ENCODE results near the gene MCF2L.

DNA sequence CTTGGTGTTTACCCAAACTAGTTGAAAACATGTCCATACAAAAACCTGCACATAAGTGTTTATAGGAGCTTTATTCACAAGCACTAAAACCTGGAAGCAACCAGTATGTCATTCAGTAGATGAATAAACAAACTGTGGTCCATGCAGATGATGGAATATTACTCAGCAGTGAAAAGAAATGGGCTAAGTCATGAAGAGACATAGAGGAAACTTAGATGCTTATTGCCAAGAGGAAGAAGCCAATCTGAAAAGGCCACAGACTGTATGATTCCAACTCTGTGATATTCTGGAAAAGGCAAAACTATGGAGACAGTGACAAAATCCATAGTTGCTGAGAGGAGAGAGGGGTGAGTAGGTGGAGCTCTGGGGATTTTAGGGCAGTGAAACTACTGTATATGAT lies 38.8 kb upstream of the MCF2L start:
- no peak for TF ChIP-seq SIN3A (IDR thresholded peaks at IDR 0.05; ENCODE audit: borderline replicate concordance, insufficient read depth, low read length)
- TF ChIP-seq POLR2AphosphoS5 (IDR thresholded peaks at IDR 0.05; ENCODE audit: low read depth, low read length): no peak
- TF ChIP-seq, protein P1, sequence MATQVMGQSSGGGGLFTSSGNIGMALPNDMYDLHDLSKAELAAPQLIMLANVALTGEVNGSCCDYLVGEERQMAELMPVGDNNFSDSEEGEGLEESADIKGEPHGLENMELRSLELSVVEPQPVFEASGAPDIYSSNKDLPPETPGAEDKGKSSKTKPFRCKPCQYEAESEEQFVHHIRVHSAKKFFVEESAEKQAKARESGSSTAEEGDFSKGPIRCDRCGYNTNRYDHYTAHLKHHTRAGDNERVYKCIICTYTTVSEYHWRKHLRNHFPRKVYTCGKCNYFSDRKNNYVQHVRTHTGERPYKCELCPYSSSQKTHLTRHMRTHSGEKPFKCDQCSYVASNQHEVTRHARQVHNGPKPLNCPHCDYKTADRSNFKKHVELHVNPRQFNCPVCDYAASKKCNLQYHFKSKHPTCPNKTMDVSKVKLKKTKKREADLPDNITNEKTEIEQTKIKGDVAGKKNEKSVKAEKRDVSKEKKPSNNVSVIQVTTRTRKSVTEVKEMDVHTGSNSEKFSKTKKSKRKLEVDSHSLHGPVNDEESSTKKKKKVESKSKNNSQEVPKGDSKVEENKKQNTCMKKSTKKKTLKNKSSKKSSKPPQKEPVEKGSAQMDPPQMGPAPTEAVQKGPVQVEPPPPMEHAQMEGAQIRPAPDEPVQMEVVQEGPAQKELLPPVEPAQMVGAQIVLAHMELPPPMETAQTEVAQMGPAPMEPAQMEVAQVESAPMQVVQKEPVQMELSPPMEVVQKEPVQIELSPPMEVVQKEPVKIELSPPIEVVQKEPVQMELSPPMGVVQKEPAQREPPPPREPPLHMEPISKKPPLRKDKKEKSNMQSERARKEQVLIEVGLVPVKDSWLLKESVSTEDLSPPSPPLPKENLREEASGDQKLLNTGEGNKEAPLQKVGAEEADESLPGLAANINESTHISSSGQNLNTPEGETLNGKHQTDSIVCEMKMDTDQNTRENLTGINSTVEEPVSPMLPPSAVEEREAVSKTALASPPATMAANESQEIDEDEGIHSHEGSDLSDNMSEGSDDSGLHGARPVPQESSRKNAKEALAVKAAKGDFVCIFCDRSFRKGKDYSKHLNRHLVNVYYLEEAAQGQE (IDR thresholded peaks at IDR 0.05; ENCODE audit: insufficient read depth in 1 of 2, low read depth in 2 of 2, low read length in 2 of 2): no peak
